Jurkat, Clone E6-1 (cell line): ENCODE results near the gene CTIF.

ENCODE experiments used
- DNase-seq: peaks from one replicate; pipeline ENCODE4 v3.0.0-alpha.2; 2011; ENCODE audit warnings: low read depth, low spot score
- H3K4me3 ChIP-seq: 2 replicates; pipeline ENCODE4 v1.5.1; 2011; ENCODE audit warnings: mild to moderate bottlenecking, low read length, control low read depth, moderate library complexity

The CTIF gene

GRCh38 chr18:48547531-48547981 lies 8.7 kb downstream of the CTIF start:
- no peak overlapping the region for H3K4me3 ChIP-seq
- no peak for DNase-seq

GRCh38 chr18:48548011-48548771 lies 9.4 kb downstream of the CTIF start:
- H3K4me3 ChIP-seq: no peak overlapping the region
- no peak for DNase-seq

GRCh38 chr18:48548921-48549320 lies 10.1 kb downstream of the CTIF start:
- peak; percentile 33 for DNase-seq
- H3K4me3 ChIP-seq: no peak overlapping the region

GRCh38 chr18:48550101-48550729 lies 11.4 kb downstream of the CTIF start:
- no peak overlapping the region for H3K4me3 ChIP-seq
- no peak for DNase-seq

GRCh38 chr18:48551100-48551499 lies 12.3 kb downstream of the CTIF start:
- H3K4me3 ChIP-seq: no peak overlapping the region
- DNase-seq: no peak

- no peak overlapping the region for H3K4me3 ChIP-seq
- DNase-seq: no peak
Observed at GRCh38 chr18:48552130-48552529, 13.3 kb downstream of the CTIF start.

GRCh38 chr18:48553236-48553635 lies 14.4 kb downstream of the CTIF start:
- DNase-seq: no peak
- no peak overlapping the region for H3K4me3 ChIP-seq

- no peak for DNase-seq
- H3K4me3 ChIP-seq: no peak overlapping the region
Observed at GRCh38 chr18:48554610-48555400, 16.0 kb downstream of the CTIF start.

GRCh38 chr18:48555465-48555995 lies 16.7 kb downstream of the CTIF start:
- DNase-seq: no peak
- H3K4me3 ChIP-seq: no peak overlapping the region

- DNase-seq: no peak
- H3K4me3 ChIP-seq: no peak overlapping the region
Observed at GRCh38 chr18:48557640-48558174, 18.9 kb downstream of the CTIF start.

GRCh38 chr18:48558248-48558647 lies 19.4 kb downstream of the CTIF start:
- no peak for DNase-seq
- no peak overlapping the region for H3K4me3 ChIP-seq

GRCh38 chr18:48560491-48560890 lies 21.7 kb downstream of the CTIF start:
- no peak for DNase-seq
- H3K4me3 ChIP-seq: no peak overlapping the region

- no peak overlapping the region for H3K4me3 ChIP-seq
- DNase-seq: no peak
Observed at GRCh38 chr18:48562075-48562474, 23.2 kb downstream of the CTIF start.

GRCh38 chr18:48563027-48563426 lies 24.2 kb downstream of the CTIF start:
- H3K4me3 ChIP-seq: no peak overlapping the region
- no peak for DNase-seq

GRCh38 chr18:48564139-48564538 lies 25.3 kb downstream of the CTIF start:
- no peak for DNase-seq
- H3K4me3 ChIP-seq: no peak overlapping the region

GRCh38 chr18:48565105-48565504 lies 26.3 kb downstream of the CTIF start:
- no peak overlapping the region for H3K4me3 ChIP-seq
- no peak for DNase-seq

- DNase-seq: no peak
Observed at GRCh38 chr18:48566589-48566988, 27.8 kb downstream of the CTIF start.

GRCh38 chr18:48567388-48567787 lies 28.6 kb downstream of the CTIF start:
- DNase-seq: no peak

More at GRCh38 chr18:48566589-48566988, 27.8 kb downstream of the CTIF start:
- H3K4me3 ChIP-seq: no peak overlapping the region

GRCh38 chr18:48569139-48569914 lies 30.5 kb downstream of the CTIF start:
- no peak for DNase-seq
- H3K4me3 ChIP-seq: no peak overlapping the region

More at GRCh38 chr18:48567388-48567787, 28.6 kb downstream of the CTIF start:
- H3K4me3 ChIP-seq: no peak overlapping the region
